KOPT-K1 (cell line): ENCODE measurements around the gene CTNNA1.

Source experiments
- H3K27ac ChIP-seq: fragments of 200-600 bp; sonication (generic); 2 replicates; pipeline ENCODE4 v1.5.1; 2016; ENCODE audit warnings: antibody characterized with exemption, mild to moderate bottlenecking, low read depth, low read length; ENCODE audit not compliant: poor library complexity, severe bottlenecking
- H3K36me3 ChIP-seq: fragments of 200-600 bp; sonication (generic); 2 replicates; pipeline ENCODE4 v1.5.1; 2017; ENCODE audit warnings: antibody characterized with exemption, mild to moderate bottlenecking, low read length, moderate library complexity; ENCODE audit not compliant: insufficient read depth
- H3K9me3 ChIP-seq: fragments of 200-600 bp; sonication (generic); 2 replicates; pipeline ENCODE4 v1.5.1; 2017; ENCODE audit warnings: antibody characterized with exemption, low read length, mild to moderate bottlenecking; ENCODE audit not compliant: insufficient read depth, poor library complexity, severe bottlenecking

CTNNA1 gene

DNA sequence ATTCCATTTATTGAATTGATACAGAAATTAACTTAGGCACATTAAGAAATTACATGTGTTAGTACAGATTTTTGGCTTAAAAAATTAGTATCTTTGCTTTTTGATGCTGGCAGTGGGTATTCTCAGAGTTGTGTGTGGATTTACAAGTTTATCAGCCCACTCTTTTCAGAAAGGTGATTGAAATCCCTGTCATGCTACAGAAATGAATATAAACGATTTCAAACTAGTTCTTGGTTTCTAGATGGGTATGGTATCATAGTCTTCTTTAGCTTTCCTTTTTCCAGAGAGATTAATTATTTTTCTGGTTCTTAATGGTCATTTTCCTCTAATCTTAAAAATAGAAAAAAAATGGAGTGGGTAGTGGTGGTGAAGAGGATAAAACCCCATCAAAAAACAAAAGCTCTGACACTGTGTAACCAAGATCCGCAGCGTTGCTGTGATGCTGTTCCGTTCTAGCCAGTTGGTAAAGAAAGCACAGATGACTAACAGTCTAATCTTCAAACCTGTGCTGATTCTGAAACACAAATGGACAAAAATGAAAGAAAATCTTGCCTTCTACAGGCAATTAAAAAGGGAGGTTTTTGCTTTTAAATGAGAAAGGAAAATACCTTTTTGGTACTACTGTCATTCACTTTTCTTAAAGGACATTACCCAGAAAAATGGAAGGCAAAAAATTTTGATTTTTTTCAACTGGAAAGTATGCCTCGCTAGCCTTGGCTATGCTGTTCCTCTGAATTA is 116.7 kb downstream of the CTNNA1 start:
- H3K9me3 ChIP-seq: no peaks in the 10 kb centered on the region
- H3K36me3 ChIP-seq: no peaks in the 10 kb centered on the region
- no peak overlapping the region for H3K27ac ChIP-seq

DNA sequence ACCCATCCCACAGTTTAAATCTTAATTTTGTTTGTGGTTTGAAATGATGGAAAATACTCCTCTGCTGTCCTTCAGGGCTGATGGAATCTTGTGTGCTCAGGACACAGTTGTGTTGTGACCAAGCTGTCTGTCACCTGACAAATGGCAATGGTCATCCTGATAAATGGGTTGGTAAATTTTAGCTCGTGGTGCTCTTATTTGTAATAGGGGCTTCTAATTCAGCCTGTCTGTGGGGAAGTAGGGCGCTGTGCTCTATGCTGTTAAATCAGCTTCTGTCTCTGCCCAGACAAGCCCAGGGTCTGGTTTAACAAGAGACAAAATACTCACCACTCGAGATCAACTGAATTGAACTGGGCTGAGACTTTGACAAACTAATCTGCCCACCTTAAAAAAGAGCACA is 117.4 kb downstream of the CTNNA1 start:
- no peak overlapping the region for H3K27ac ChIP-seq

DNA sequence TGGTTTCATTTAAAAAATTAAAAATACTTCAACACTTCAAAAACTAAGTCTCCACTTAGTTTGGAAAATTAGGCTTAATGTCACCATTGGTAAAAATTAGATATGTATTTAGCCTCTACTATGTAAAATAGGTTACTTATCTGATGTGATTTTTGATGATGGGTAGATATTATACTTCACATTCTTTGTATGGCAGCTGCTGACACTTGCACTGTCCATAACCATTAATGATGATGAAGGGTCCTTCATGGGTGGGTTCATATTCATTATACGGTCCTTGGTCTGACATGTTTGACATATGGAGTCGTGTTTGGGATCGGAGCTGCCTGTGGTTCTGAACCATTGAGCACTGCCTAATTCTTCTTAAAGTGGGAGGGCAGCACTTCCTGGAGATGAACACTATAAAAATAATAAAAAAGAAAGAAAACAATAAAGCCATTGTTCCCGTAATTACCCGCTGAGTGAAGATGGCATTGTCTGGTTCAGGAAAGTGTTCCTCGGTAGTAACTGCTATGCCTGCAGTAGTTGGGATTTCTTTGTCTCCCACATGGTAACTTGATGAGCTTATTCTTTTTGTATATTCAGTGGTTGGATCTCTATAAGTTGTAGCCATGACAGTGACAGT is 119.7 kb downstream of the CTNNA1 start:
- H3K27ac ChIP-seq: no peak overlapping the region
- H3K36me3 ChIP-seq: no peaks in the 10 kb centered on the region
- no peaks in the 10 kb centered on the region for H3K9me3 ChIP-seq

More for the DNA sequence above, 117.4 kb downstream of the CTNNA1 start:
- Histone ChIP-seq H3K9me3 (no peaks in the 10 kb centered on the region), H3K36me3 (no peaks in the 10 kb centered on the region)

DNA sequence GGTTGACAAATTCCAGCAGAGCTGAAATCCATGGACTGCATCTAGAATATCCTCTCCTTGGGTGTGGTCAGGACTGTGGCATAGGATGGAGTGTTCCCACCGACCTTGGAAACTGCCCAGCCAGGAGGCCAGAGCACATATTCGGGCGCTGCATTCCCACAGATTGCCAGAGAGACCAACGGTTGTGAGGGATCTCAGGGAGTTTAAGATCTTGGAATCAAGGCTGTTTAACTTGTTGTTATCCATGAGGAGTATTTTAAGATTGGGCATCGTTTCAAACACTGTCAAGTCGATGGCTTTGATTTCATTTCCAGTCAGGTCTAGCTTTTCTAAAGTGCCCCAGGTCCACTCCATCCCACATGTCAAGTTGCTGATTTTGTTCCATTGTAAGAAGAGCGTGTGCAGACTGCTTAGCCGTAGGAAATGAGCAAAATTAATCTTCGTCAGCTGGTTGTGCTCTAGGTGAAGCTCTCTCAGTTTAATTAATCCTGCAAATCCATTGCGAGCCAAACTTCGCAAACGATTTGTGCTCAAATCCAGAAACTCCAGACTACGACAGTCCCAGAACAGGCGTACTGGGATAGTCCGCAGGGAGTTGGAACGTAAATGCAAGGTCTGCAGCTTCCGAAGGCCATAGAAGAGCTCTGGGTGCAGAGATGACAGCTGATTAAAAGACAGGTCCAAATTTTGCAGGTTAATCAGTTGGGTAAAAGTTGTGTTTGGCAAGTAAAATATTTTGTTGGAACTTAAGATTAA is 120.4 kb downstream of the CTNNA1 start:
- H3K27ac ChIP-seq: no peak overlapping the region
- H3K36me3 ChIP-seq: no peaks in the 10 kb centered on the region
- no peaks in the 10 kb centered on the region for H3K9me3 ChIP-seq

DNA sequence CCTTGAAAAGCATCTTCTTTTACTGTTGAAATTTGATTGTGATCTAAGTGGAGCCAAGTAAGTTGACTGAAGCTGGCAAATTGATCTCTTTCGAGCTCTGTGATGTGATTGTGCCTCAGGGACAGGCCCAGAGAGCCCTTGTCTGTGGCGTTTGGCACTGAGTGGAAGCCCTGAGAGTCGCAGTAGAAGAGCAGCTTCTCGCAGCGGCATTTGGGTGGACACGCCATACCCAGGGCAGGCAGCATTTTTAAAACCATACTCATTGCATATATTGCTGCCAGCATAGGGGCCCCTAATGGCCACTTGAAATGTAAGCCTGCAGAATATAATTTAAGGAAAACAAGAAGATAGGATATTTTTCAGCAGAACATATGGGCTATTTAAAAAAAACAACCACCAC is 121.0 kb downstream of the CTNNA1 start:
- Histone ChIP-seq H3K36me3 (no peaks in the 10 kb centered on the region), H3K9me3 (no peaks in the 10 kb centered on the region), H3K27ac (no peak overlapping the region)

DNA sequence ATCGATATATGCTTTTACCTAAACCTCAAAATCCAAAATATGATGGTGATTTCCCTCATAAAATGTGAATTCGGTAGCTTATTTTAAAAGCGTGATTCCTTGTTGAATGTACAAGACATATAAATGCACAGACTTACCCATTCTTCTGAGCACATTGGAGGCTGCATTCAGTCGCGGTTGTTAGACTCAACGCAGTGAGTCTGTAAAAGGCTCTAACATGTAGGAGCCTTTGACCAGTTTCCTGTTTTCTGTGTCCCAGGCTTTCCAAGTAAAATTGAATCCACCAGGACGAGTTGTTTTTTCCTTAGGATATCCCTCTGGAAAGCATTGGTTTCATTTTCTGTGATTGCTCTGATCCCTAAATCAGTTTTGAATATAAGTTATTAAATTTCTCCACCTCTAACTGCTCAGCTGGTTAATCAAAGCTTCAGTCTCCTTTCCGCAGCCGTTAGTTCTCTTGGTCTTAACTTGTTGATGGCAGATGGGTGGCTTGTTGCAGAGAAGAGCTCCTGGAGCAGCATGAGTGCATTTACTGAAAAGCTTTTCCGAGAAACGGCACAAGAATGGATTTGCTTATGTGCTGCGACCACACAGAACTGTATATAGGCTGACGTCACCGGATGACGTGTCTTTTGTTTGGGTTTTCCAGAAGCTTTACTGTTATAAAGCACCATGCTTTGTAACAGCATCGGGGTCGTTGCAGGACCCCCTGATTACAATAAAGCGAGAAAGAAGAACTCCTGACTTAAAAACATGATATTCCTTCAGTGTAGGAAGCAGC is 121.7 kb downstream of the CTNNA1 start, which contains the start of gene LRRTM2:
LRRTM2 (minus strand) TSS at position 565 of the 781 bp plus-strand sequence; CDS start at position 141, 424 bp downstream.
- no peaks in the 10 kb centered on the region for H3K36me3 ChIP-seq
- no peaks in the 10 kb centered on the region for H3K9me3 ChIP-seq
- no peak within 1 kb of the TSS for H3K27ac ChIP-seq

DNA sequence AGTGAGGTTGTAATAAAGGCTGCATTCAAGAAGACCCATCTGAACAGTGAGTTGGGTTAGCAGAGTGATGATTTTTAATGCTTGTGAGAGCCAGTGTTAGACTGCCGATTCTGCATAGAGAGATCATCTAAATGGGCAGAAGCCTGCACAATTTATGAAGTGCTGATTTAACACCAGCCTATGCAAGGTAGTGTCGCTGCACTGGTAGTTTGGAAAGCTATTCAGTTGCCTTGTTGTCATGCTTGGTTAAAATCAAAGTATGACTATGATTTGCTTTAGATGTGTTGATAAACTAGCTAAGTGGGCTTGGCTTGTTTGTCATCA is 122.3 kb downstream of the CTNNA1 start:
- no peaks in the 10 kb centered on the region for H3K36me3 ChIP-seq
- no peak overlapping the region for H3K27ac ChIP-seq
- no peaks in the 10 kb centered on the region for H3K9me3 ChIP-seq

DNA sequence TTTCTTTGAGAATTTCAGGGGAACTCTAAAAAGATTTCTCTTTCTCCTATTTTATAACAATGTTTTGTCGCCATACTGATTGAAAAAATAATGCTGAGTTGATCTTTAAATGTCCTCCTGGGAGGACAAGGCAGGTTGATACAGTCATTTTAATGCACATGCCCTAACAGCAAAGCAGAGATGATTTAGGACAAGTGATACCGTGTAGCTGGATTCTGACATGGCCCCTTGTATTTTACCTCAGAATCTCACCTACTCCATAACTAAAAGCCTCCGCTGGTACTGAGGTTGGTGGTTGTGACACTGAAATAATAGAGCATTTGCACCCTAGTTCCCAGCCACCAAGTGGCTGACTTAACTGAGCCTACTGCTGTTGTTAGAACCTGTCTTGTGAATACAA is 122.7 kb downstream of the CTNNA1 start:
- Histone ChIP-seq H3K36me3 (no peaks in the 10 kb centered on the region), H3K27ac (no peak overlapping the region), H3K9me3 (no peaks in the 10 kb centered on the region)

DNA sequence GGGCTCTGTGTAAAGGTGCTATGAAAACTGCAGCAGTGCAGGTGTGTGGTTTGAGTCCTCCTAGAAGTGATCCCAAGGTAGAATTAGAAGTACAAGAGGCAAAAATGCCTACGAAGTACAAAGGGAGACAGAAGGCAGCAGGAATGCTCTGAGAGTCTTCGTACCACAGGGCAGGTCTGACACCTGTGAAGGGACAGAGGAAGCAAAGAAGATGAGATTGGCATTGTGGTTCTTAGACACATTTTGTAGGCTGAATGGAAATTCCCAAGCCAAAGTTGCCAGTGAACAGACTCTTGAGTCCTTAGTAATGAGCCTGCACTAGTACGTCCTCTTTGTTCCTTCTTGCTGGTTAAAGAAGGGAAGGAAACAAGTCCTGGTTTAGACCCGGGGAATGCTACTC is 123.6 kb downstream of the CTNNA1 start:
- no peak overlapping the region for H3K27ac ChIP-seq
- no peaks in the 10 kb centered on the region for H3K36me3 ChIP-seq

DNA sequence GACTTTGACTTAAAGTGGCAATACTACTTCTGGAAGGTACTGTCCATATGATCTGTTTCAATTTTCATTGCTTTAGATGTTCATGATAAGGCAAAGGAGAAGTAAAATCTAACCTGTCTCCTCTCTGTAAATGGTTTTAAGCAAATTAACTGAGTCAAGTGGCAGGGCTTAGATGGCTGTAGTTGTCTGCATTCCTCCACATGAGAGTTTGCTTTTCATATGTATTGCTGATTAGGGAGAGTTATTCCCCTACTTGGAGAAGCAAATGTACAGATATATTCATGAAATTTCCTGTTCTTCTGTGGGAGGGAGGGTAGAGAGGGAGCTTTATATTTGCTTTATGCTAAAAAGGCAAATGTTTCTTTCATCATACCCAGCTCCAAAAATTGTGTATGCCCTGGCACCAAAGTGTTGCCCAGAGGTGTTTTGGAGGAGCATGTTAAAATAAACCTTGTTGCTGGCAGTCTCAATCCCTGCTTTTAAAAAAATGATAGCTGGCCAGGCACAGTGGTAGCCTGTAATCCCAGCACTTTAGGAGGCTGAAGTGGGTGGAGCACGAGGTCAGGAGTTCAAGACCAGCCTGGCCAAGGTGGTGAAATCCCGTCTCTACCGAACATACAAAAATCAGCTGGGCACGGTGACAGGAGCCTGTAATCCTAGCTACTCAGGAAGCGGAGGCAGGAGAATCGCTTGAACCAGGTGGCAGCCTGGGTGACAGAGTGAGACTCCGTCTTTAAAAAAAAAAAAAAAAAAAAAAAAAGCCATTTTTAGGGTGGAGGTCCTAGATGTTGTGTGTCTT is 125.4 kb downstream of the CTNNA1 start:
- no peak overlapping the region for H3K27ac ChIP-seq
- H3K36me3 ChIP-seq: no peaks in the 10 kb centered on the region
- H3K9me3 ChIP-seq: no peaks in the 10 kb centered on the region

More for the DNA sequence above, 123.6 kb downstream of the CTNNA1 start:
- no peaks in the 10 kb centered on the region for H3K9me3 ChIP-seq

DNA sequence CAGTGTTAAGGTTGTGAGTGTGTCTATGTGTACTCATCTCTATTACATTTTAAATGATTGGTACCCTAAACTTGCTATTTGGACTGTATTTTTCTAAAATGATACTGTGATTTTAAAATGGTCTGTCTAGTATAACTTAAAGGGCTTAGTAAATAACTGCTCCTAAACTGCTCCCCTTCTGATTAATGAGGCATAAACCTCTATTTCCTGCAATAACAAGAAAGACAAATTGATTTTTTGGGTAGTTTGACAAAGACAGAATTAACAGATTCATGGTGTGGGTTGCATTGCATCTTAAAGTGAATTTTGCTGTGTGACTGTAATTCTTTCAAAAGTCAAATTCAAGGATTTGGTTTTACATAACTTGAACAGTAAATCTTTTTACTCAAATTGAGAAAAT is 130.0 kb downstream of the CTNNA1 start:
- no peaks in the 10 kb centered on the region for H3K9me3 ChIP-seq
- no peak overlapping the region for H3K27ac ChIP-seq
- H3K36me3 ChIP-seq: no peaks in the 10 kb centered on the region

DNA sequence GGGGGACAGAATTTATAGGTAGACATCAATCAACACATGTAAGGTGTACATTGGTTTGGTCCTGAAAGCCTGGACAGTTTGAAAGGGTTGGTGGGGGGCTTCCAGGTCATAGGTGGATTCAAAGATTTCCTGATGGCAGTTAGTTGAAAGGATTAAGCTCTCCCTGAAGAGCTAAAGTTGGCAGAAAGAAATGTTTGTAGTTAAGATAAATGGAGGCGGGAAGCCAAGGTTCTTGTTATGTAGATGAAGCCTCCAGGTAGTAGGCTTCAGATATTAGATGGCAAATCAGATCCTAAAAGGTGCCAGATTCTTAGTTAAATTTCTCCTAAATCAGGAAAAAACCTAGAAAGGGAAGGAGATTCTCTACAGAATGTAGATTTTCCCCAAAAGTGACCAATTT is 130.9 kb downstream of the CTNNA1 start:
- H3K9me3 ChIP-seq: no peaks in the 10 kb centered on the region
- no peaks in the 10 kb centered on the region for H3K36me3 ChIP-seq
- no peak overlapping the region for H3K27ac ChIP-seq

DNA sequence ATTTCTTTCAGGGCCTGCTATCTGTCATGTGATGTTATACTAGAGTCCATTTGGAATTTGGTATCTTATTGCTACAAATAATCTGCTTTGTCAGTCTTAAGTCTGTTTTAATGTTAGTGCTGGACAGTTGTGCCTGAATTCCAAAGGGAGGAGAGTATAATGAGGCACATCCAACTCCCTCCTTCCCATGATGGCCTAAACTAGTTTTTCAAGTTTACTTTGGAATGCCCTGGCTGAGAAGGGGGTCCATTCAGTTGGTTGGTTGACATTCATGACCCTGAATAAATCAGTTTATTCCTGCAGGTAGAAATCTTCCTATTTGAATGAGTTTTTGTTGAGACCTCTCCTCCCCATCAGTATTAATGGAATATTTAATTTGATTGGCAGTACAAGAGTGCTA is 131.3 kb downstream of the CTNNA1 start:
- no peaks in the 10 kb centered on the region for H3K36me3 ChIP-seq
- no peak overlapping the region for H3K27ac ChIP-seq
- H3K9me3 ChIP-seq: peaks cover 2% of the 10 kb centered on the region

DNA sequence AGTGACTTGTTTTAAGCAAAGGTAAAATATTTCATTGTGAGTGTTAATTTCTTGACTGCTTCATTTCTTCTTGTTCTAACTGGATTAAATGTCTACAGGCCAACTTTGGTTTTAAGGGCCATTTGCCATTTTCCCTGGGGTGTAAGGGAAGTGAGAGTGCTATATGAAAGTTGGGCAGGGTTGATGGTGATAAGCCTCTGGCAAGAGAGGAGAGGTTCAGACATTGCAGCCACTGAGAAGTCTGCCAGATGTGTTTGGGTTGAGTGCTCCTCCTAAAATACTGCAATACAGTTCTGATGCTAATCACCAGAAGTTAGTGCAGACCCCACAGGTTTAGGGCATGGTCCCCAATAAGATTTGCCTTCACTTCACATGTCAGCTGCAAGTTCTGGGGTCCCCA is 136.8 kb downstream of the CTNNA1 start:
- peaks cover 5% of the 10 kb centered on the region for H3K36me3 ChIP-seq
- H3K27ac ChIP-seq: no peak overlapping the region
- H3K9me3 ChIP-seq: peaks cover 21% of the 10 kb centered on the region
